Memory B cell (primary cell): ENCODE data around the gene RMI2.

Experiments used
- ATAC-seq: fragments of 150-1000 bp; cut with Tn5 transposase; 2 replicates; pipeline ENCODE4 v1.10.0; 2021; ENCODE audit warnings: low read depth, mild to moderate bottlenecking, moderate library complexity
- DNase-seq, 2 donors: peaks; one replicate each; pipeline ENCODE4 v3.0.0; 2022; ENCODE audit warnings: low spot score in 2 of 2
- H3K27ac Mint-ChIP-seq: one replicate; pipeline ENCODE4 v1.8.0; 2022; ENCODE audit warnings: mild to moderate bottlenecking, moderate library complexity, mixed read lengths
- H3K27me3 Mint-ChIP-seq: one replicate; pipeline ENCODE4 v1.8.0; 2022; ENCODE audit warnings: mixed read lengths
- H3K36me3 Mint-ChIP-seq: one replicate; pipeline ENCODE4 v1.8.0; 2022; ENCODE audit warnings: mild to moderate bottlenecking, mixed read lengths
- H3K4me1 Mint-ChIP-seq: one replicate; pipeline ENCODE4 v1.8.0; 2022; ENCODE audit warnings: mixed read lengths
- H3K4me3 Mint-ChIP-seq: one replicate; pipeline ENCODE4 v1.8.0; 2022; ENCODE audit warnings: mild to moderate bottlenecking, moderate library complexity, mixed read lengths
- H3K9me3 Mint-ChIP-seq: one replicate; pipeline ENCODE4 v1.8.0; 2022; ENCODE audit warnings: mixed read lengths

The RMI2 gene

DNA sequence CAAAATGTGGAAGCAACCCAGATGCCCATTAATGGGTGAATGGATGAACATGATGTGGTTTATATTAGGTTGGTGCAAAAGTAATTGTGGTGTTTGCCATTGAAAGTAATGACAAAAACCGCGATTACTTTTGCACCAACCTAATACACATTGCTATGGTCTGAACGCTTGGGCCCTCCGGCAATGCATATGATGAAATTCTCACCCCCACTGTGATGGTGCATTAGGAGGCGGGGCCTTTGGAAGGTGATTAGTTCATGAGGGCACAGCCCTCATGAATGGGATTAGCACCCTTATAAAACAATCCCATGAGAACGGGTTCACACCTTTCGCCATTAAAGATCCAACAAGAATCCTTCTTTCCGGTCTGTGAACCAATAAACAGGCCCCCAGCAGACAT lies 38.9 kb upstream of the RMI2 start:
- ATAC-seq: no peak
- Mint-ChIP-seq H3K4me1 (peaks cover 29% of the 10 kb centered on the region), H3K36me3 (peaks cover 2% of the 10 kb centered on the region), H3K9me3 (peaks cover 2% of the 10 kb centered on the region), H3K27me3 (no peaks in the 10 kb centered on the region), H3K4me3 (no peak overlapping the region), H3K27ac (no peak overlapping the region)
- no peak for DNase-seq

DNA sequence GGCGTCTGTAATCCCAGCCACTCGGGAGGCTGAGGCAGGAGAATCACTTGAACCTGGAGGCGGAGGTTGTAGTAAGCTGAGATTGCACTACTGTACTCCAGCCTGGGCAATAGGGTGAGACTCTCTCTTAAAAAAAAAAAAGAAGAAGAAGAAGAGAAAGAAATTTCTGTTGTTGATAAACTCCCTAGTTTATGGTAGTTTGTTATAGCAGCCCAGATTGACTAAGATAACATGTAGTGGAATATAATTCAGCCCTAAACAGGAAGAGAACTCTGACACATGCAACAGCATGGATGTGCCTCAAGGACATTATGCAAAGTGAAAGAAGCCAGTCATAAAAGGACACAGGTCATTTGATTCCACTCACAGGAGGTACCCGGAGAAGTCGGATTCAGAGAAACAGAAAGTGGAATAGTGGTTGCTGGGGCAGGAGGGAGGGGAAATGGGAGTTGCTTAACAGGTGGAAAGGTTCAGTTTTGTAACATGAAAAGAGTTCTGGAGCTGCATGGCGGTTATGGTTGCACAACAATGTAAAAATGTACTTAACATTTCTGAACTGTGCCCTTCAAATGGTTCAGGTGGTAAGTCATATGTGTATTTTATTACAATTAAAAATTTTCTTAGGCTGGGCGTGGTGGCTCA lies 38.1 kb upstream of the RMI2 start:
- H3K27ac Mint-ChIP-seq: no peak overlapping the region
- DNase-seq (no peak), ATAC-seq (no peak)
- H3K4me1 Mint-ChIP-seq: peaks cover 34% of the 10 kb centered on the region
- peak overlapping the region; percentile 29 for H3K4me3 Mint-ChIP-seq
- H3K36me3 Mint-ChIP-seq: peaks cover 2% of the 10 kb centered on the region
- H3K27me3 Mint-ChIP-seq: no peaks in the 10 kb centered on the region
- peaks cover 2% of the 10 kb centered on the region for H3K9me3 Mint-ChIP-seq

DNA sequence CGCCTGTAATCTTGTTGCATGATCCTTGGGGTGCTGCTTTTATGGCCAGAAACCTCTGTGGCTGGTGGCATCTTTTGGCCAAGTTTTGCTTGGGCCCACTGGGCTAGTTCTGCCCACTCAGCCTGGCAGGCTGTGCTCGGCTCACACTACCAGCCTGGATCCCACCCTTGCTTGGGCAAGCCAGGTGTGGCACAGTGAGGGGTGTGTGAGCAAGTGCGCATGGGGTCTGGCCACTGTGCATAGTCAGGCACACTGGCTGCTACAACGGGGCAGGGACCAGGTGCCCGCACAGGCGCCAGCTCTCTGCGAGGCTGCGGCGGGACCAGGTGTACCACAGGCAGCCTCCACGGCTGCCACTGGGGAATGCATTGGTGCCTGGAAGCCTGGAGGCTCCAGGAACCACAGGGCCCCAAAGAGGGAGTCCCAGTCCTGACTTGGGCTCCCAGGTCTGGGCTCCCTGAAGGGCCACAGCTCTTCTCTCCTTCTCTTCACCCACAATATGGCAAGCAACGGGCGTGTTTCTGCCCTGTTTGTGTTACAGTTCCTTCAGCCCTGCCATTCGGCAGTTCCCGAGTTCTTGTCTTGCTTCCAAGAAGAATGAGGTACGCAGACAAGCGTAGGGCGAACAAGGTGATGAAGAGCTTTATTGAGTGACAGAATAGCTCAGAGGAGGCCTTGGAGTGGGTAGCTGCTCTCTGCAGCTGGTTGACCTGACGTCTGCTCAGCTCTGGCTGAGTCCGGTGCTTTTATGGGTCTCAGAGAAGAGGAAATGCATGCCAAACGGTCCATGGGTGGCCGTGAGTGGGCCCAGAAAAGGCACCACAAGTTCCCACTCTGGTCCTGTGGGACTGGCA lies 37.4 kb upstream of the RMI2 start:
- Mint-ChIP-seq H3K27ac (peak overlapping the region; percentile 88), H3K36me3 (peaks cover 2% of the 10 kb centered on the region), H3K9me3 (peaks cover 2% of the 10 kb centered on the region), H3K27me3 (no peaks in the 10 kb centered on the region), H3K4me1 (peaks cover 36% of the 10 kb centered on the region), H3K4me3 (peak overlapping the region; percentile 11)
- ATAC-seq (no peak), DNase-seq (no peak)

DNA sequence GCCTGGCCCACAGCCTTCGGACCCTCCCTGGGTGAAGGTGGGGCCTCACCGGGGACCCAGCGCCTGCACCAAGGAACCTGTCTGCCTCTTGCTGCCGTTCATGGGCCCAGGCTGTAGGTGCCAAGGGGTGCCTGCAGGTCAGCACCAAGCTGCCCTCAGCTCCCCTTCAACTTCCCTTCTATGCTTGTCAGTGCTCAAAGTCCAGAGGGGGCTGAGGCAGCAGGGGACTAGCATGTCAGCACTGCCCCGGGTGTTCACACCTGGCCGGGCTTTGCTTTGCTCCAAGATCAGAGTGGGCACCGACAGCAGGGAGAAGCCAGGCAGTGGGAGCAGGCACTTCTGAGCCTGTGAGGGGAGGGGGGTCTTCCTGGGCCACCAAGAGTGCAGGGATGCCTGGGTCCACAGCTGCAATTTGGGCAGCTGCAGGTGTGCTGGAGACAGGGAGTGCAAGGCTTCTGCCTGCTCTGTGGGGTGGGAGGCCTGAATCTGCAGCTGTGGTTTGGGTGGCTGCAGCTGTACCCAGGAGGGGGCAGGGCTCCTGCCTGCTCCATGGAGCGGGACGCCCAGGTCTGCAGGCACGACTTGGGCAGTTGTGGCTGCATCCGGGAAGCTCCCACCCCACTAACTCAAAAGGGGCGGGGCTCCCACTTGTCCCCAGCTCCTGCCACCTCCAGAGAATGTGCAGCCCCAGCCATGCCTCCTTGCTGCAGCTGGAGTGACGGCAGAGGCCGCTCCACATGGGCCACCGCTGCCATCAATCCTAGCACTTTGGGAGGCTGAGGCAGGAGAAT lies 36.6 kb upstream of the RMI2 start:
- H3K27ac Mint-ChIP-seq: peak overlapping the region; percentile 88
- peak overlapping the region; percentile 11 for H3K4me3 Mint-ChIP-seq
- H3K4me1 Mint-ChIP-seq: peaks cover 42% of the 10 kb centered on the region
- no peaks in the 10 kb centered on the region for H3K27me3 Mint-ChIP-seq
- H3K9me3 Mint-ChIP-seq: peaks cover 2% of the 10 kb centered on the region
- DNase-seq: no peak
- peaks cover 2% of the 10 kb centered on the region for H3K36me3 Mint-ChIP-seq
- peak; percentile 37 for ATAC-seq

DNA sequence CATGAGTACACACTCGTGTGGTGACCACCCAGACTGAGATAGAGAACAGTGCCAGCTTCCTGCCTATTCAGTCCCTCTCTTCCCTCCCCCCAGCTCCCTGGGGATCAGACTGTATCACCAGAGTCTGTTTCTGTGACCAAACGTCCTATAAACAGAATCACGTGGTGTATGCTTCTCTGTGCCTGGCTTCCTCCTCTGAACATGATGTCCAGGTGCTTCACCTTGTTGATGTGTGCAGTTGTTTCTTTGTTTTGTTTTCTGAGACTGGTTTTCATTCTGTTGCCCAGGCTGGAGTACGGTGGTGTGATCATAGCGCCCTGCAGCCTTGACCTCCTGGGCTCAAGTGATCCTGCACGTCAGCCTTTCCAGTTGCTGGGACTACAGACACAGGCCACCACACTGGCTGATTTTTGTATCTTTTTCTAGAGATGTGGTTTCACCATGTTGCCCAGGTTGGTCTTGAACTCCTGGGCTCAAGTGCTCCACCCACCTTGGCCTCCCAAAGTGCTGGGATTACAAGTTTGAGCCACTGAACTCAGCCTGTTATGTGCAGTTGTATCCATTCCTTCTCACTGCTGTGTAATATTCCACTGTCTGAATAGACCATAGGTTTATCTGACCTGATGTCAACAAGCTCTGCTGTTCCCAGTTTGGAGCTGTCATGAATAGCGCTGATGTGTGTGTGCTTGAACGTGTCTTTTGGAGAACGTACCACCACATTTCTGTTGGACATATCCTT lies 35.2 kb upstream of the RMI2 start:
- Mint-ChIP-seq H3K36me3 (peaks cover 2% of the 10 kb centered on the region), H3K4me3 (peak overlapping the region; percentile 63), H3K4me1 (peaks cover 42% of the 10 kb centered on the region), H3K9me3 (peaks cover 2% of the 10 kb centered on the region), H3K27ac (peak overlapping the region; percentile 88), H3K27me3 (no peaks in the 10 kb centered on the region)
- DNase-seq (peak; percentile 58 to 73), ATAC-seq (peak; percentile 65)

DNA sequence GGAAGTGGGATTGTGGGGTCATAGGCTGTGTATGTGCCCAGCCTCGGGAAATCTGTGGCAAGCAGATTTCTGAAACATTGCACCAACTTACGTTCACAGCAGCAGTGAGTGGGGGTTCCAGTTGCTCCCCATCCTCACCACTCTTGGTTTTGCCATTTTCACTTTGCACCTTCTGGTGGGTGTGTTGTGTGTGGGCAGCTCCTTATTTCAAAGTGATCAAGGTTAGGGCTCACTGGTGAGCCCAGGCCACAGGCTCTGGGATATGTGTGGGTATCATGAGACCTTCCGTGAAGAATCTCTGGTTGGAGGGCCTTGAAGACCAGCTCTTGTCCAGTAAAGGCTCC lies 34.7 kb upstream of the RMI2 start:
- Mint-ChIP-seq H3K27ac (peak overlapping the region; percentile 88), H3K9me3 (peaks cover 2% of the 10 kb centered on the region), H3K4me3 (peak overlapping the region; percentile 75), H3K27me3 (no peaks in the 10 kb centered on the region), H3K4me1 (peaks cover 42% of the 10 kb centered on the region), H3K36me3 (peaks cover 2% of the 10 kb centered on the region)
- ATAC-seq (no peak), DNase-seq (no peak)

DNA sequence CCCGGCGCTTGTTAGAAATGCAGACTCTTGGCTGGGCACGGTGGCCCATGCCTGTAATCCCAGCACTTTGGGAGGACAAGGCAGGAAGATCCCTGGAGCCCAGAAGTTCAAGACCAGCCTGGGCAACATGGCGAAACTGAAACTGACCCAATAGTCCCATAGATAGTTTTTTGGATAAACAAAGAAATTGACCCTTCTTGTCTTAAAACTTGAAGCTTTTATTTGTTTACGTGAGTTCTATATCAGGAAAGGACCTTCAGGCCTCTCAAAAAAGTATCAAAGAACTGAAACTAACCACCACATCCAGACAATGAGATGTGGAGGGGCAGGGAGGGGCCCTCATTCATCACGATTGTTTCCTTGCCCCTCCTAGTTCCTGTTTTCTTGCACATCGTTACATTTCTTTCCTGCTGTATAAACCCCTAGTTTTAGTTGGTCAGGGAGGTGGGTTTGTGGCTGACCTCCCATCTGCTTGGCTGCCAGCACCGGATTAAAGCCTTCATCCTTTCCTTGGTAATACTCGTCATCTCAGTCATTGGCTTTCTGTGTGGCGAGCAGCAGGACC lies 34.2 kb upstream of the RMI2 start:
- Mint-ChIP-seq H3K4me3 (peak overlapping the region; percentile 75), H3K27ac (peak overlapping the region; percentile 88), H3K9me3 (peaks cover 2% of the 10 kb centered on the region), H3K4me1 (peaks cover 43% of the 10 kb centered on the region), H3K27me3 (no peaks in the 10 kb centered on the region), H3K36me3 (peaks cover 2% of the 10 kb centered on the region)
- DNase-seq: peak; percentile 52 to 68
- ATAC-seq: peak; percentile 73

DNA sequence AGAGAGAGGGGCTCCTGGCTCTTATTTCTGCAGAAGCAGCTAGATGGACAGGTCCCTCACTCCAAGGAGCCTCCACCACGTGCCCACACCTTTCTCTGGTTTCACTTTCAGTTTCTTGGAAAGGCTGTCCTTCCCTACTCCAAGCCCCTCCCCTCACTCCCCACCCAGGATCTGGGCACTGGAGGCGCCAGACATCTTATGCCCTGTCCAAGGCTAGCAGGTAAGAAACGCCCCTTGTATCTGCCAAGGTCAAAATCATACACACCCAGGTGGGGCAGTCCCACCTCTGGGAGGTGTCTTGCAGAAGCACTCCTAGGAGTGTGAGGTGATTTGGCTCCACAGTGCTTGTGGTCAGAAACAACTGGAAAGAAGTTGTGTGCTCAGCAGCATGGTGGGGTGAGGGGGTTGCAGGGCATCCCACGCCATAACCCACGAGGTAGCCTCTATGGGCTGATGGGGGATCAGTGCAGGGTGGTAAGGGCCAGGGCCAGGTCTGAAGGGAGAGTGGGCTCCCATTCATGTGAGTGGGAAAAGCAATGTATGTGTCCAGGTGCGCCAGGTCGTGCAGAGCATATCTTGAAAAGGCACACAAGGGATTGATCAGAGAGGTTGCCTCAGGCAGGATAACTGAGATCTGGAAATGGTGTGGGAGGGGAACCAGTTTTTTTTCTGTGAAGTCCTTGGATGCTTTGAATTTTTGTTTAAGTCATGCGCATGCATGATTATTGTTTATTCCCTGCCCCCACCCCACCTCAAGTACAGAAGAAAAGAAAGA lies 32.4 kb upstream of the RMI2 start:
- DNase-seq (no peak), ATAC-seq (no peak)
- Mint-ChIP-seq H3K4me3 (no peak overlapping the region), H3K27me3 (no peaks in the 10 kb centered on the region), H3K9me3 (no peaks in the 10 kb centered on the region), H3K27ac (peak overlapping the region; percentile 18), H3K4me1 (peaks cover 36% of the 10 kb centered on the region), H3K36me3 (no peaks in the 10 kb centered on the region)

DNA sequence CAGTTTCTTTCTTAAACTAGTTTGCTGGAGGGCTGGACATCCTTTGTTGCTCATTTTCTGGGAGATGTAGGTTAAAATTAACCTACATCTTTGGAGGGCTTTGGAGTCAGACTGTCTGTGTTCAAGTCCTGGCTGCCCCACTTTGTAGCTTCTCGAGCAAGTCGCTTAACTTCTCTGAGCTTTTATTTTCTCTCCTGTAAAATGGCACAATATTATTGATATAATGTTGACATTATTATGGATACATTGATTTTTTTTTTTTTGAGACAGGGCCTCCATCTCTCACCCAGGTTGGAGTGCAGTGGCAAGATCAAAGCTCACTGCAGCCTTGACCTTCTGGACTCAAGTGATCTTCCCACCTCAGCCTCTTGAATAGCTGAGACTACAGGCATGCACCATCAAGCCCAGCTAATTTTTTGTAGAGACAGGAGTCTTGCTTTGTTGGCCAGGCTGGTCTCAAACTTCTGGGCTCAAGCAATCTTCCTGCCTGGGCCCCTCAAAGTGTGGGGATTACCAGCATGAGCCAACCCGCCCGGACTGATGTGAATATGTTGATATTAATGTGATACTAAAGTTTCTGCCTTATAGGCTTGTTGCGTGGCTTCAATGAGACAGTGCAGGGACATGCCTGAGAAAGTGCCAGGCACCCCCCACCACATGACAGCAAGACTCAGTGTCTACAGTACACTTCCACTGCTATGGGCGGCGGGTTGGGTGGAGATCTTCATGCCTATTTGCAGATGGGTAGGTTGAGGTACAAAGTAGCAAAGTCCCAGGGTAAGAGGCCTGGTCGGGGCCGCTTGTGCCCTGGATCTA lies 31.6 kb upstream of the RMI2 start:
- peaks cover 33% of the 10 kb centered on the region for H3K4me1 Mint-ChIP-seq

DNA sequence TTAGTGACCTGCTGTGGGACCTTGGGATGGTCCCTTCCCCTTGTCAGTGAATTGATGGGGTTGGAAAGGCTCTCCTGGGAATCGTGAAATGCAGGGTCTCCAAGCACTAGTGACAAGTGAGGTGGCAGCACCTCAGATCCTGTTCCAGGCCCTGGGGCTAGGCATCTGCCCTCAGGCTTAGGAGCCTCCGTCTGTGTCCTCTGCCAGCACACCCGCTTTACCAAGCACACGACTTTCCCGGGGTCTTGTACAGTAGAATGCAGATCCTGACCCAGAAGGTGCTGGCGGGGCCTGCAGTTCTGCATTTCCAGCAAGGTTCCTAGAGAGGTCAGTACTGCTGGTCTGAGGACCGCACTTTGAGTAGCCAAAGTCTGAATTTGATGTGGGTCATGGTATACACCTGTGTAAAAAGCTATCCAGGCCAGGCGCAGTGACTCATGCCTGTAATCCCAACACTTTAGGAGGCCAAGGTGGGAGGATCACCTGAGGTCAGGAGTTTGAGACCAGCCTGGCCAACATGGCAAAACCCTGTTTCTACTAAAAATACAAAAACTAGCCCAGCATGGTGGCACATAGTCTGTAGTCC lies 30.9 kb upstream of the RMI2 start:
- Mint-ChIP-seq H3K27me3 (no peaks in the 10 kb centered on the region), H3K27ac (no peak overlapping the region), H3K36me3 (no peaks in the 10 kb centered on the region), H3K4me3 (no peak overlapping the region), H3K9me3 (peaks cover 4% of the 10 kb centered on the region), H3K4me1 (peaks cover 34% of the 10 kb centered on the region)
- ATAC-seq (no peak), DNase-seq (no peak)

More for the DNA sequence above, 31.6 kb upstream of the RMI2 start:
- Mint-ChIP-seq H3K36me3 (no peaks in the 10 kb centered on the region), H3K9me3 (peaks cover 2% of the 10 kb centered on the region), H3K4me3 (no peak overlapping the region), H3K27ac (no peak overlapping the region), H3K27me3 (no peaks in the 10 kb centered on the region)
- DNase-seq: no peak
- ATAC-seq: no peak

DNA sequence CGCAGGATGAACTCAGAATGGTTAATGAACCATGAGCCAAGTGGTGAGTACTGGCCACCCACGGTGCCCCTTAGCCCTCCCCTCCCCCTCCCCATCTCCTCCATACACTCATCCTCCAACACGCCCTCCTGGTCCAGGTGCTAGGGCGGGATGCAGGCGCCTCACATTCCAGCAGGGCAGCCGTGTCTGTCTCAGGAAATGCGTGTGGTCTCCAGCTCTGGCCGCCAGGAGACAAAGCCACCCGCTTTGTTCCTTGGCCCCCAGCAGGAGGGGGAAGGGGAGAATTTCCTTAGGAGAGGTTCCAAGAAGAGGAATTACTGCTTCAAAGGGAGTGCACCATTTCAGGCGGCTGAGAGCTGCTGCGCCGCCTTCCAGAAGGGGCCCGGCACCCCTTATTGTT lies 29.7 kb upstream of the RMI2 start:
- Mint-ChIP-seq H3K27me3 (no peaks in the 10 kb centered on the region), H3K4me1 (peaks cover 25% of the 10 kb centered on the region), H3K9me3 (peaks cover 4% of the 10 kb centered on the region), H3K4me3 (no peak overlapping the region), H3K36me3 (no peaks in the 10 kb centered on the region), H3K27ac (no peak overlapping the region)
- ATAC-seq: no peak
- no peak for DNase-seq
